OCI-LY1 (cell line): ENCODE measurements around the gene ATP6V1E1.
"Not testable (repeated sequence)": the region's sequence is repeated elsewhere in the genome, so short reads cannot be mapped to it uniquely, and the experiment has no call there.

Experiments
- H2AFZ ChIP-seq: fragments of 200-600 bp; sonication (generic), shearing (Covaris generic); 2 replicates; pipeline ENCODE4 v1.6.0; 2014; ENCODE audit warnings: antibody characterized with exemption, mild to moderate bottlenecking, low read length
- H3F3A ChIP-seq: fragments of 200-600 bp; sonication (generic), shearing (Covaris generic); 2 replicates; pipeline ENCODE4 v1.6.0; 2014; ENCODE audit warnings: mild to moderate bottlenecking, antibody characterized with exemption, low read length, moderate library complexity; ENCODE audit not compliant: insufficient read depth
- H3K27ac ChIP-seq: fragments of 200-600 bp; sonication (generic); 2 replicates; pipeline ENCODE4 v1.5.1; 2014; ENCODE audit warnings: low read length, mixed run types, mild to moderate bottlenecking, low read depth; ENCODE audit not compliant: poor library complexity, severe bottlenecking
- H3K27me3 ChIP-seq: fragments of 200-600 bp; sonication (generic); 2 replicates; pipeline ENCODE4 v1.6.0; 2014; ENCODE audit warnings: antibody characterized with exemption, mild to moderate bottlenecking, low read length, moderate library complexity; ENCODE audit not compliant: insufficient read depth
- H3K36me3 ChIP-seq: fragments of 200-600 bp; sonication (generic); 2 replicates; pipeline ENCODE4 v1.6.1; 2014; ENCODE audit warnings: mild to moderate bottlenecking, antibody characterized with exemption, low read length, moderate library complexity, mixed read lengths; ENCODE audit not compliant: insufficient read depth
- H3K4me1 ChIP-seq: fragments of 200-600 bp; sonication (generic); 2 replicates; pipeline ENCODE4 v1.5.1; 2014; ENCODE audit warnings: mild to moderate bottlenecking, low read length, moderate library complexity; ENCODE audit not compliant: insufficient read depth, severe bottlenecking
- H3K4me2 ChIP-seq: fragments of 200-600 bp; sonication (generic), shearing (Covaris generic); 2 replicates; pipeline ENCODE4 v1.6.1; 2014; ENCODE audit warnings: low read length
- H3K4me3 ChIP-seq: fragments of 200-600 bp; sonication (generic); 2 replicates; pipeline ENCODE4 v1.5.1; 2014; ENCODE audit warnings: low read length, low read depth, mild to moderate bottlenecking, mixed read lengths; ENCODE audit not compliant: poor library complexity, severe bottlenecking
- H3K79me2 ChIP-seq: fragments of 200-600 bp; shearing (Covaris generic); 2 replicates; pipeline ENCODE4 v1.6.1; 2016; ENCODE audit warnings: mixed run types, low read length, mixed read lengths; ENCODE audit not compliant: insufficient read depth
- H3K9ac ChIP-seq: fragments of 200-600 bp; sonication (generic), shearing (Covaris generic); 2 replicates; pipeline ENCODE4 v1.6.1; 2014; ENCODE audit warnings: mild to moderate bottlenecking, low read length, mixed read lengths
- H3K9me2 ChIP-seq: fragments of 200-600 bp; sonication (generic), shearing (Covaris generic); 2 replicates; pipeline ENCODE4 v1.6.1; 2014; ENCODE audit warnings: low read depth, mild to moderate bottlenecking, low read length, mixed read lengths
- H3K9me3 ChIP-seq: fragments of 200-600 bp; shearing (Covaris generic); 2 replicates; pipeline ENCODE4 v1.6.1; 2014; ENCODE audit warnings: low read length, mixed read lengths
- H4K20me1 ChIP-seq: fragments of 200-600 bp; sonication (generic), shearing (Covaris generic); 2 replicates; pipeline ENCODE4 v1.6.0; 2016; ENCODE audit warnings: mild to moderate bottlenecking, low read length; ENCODE audit not compliant: insufficient read depth
- EZH2 ChIP-seq: fragments of 200-600 bp; sonication (generic), shearing (Covaris generic); IDR thresholded peaks from 2 replicates; pipeline ENCODE4 v1.8.0; 2017; ENCODE audit warnings: borderline replicate concordance, mixed run types, mild to moderate bottlenecking, antibody characterized with exemption, low read length, moderate library complexity, mixed read lengths
- TF ChIP-seq, protein P1 (sequence below): fragments of 200-600 bp; sonication (generic), shearing (Covaris generic); IDR thresholded peaks from 2 replicates; pipeline ENCODE4 v1.5.1; 2017; ENCODE audit warnings: mild to moderate bottlenecking, antibody characterized with exemption, low read length, moderate library complexity, mixed read lengths

Gene ATP6V1E1

DNA sequence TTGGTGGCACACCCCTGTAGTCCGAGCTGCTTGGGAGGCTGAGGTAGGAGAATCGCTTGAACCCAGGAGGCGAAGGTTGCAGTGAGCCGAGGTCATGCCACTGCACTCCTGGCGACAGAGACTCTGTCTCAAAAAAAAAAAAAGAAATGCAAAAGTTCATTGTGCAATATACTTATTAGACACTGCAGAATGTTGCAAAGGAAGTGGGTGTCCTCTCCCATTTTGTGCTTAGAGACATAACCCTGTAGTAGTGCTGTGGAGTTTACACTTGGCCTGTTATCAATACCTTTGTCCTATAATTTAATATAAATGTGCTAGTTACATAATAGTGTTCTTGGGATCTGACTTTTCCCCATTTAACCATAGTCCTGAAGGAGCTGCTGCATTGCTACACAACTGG is 19.4 kb upstream of the ATP6V1E1 start:
- H3K9me3 ChIP-seq = no peaks in the 10 kb centered on the region
- no peaks in the 10 kb centered on the region for H3K9me2 ChIP-seq
- no peak overlapping the region for H3K4me2 ChIP-seq
- H3F3A ChIP-seq = no peaks in the 10 kb centered on the region
- H3K4me1 ChIP-seq = peaks cover 5% of the 10 kb centered on the region
- no peak overlapping the region for H3K27ac ChIP-seq
- peaks cover 18% of the 10 kb centered on the region; the same call in 1 of the 2 replicates for H3K36me3 ChIP-seq
- H3K79me2 ChIP-seq = peaks cover 20% of the 10 kb centered on the region
- H2AFZ ChIP-seq = no peak overlapping the region
- H3K9ac ChIP-seq = no peak overlapping the region
- no peaks in the 10 kb centered on the region for H4K20me1 ChIP-seq
- no peak for TF ChIP-seq EZH2
- TF ChIP-seq, protein P1, sequence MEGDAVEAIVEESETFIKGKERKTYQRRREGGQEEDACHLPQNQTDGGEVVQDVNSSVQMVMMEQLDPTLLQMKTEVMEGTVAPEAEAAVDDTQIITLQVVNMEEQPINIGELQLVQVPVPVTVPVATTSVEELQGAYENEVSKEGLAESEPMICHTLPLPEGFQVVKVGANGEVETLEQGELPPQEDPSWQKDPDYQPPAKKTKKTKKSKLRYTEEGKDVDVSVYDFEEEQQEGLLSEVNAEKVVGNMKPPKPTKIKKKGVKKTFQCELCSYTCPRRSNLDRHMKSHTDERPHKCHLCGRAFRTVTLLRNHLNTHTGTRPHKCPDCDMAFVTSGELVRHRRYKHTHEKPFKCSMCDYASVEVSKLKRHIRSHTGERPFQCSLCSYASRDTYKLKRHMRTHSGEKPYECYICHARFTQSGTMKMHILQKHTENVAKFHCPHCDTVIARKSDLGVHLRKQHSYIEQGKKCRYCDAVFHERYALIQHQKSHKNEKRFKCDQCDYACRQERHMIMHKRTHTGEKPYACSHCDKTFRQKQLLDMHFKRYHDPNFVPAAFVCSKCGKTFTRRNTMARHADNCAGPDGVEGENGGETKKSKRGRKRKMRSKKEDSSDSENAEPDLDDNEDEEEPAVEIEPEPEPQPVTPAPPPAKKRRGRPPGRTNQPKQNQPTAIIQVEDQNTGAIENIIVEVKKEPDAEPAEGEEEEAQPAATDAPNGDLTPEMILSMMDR = no peak
- no peaks in the 10 kb centered on the region for H3K27me3 ChIP-seq
- H3K4me3 ChIP-seq = no peak overlapping the region

DNA sequence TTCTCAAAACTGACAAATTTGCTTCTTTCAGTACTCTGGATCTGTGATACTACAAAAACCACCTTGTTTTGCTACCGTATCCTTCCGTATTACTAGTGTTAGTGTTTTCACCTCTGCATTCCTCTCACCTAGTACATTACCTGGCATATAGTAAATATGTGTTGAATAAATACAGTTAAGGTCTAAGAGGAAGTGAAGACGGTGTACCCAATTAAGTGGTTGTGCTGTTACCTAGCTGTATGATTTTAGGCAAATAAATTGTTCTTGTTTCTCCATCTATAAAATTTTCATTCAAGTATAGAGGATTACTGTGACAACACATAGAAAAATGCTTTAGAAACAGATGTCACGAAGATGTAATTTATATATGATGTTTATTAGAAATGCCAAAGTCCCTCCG is 18.9 kb upstream of the ATP6V1E1 start:
- Histone ChIP-seq H3K9ac (no peak overlapping the region), H3K79me2 (peaks cover 20% of the 10 kb centered on the region), H4K20me1 (no peaks in the 10 kb centered on the region), H3K36me3 (peaks cover 18% of the 10 kb centered on the region; the same call in 1 of the 2 replicates), H3K9me2 (no peaks in the 10 kb centered on the region), H3K4me2 (no peak overlapping the region), H3K4me1 (peaks cover 10% of the 10 kb centered on the region), H3K4me3 (no peak overlapping the region), H3F3A (no peaks in the 10 kb centered on the region), H2AFZ (no peak overlapping the region), H3K9me3 (no peaks in the 10 kb centered on the region), H3K27me3 (no peaks in the 10 kb centered on the region), H3K27ac (no peak overlapping the region)
- TF ChIP-seq, protein P1 = no peak
- TF ChIP-seq EZH2 = no peak

DNA sequence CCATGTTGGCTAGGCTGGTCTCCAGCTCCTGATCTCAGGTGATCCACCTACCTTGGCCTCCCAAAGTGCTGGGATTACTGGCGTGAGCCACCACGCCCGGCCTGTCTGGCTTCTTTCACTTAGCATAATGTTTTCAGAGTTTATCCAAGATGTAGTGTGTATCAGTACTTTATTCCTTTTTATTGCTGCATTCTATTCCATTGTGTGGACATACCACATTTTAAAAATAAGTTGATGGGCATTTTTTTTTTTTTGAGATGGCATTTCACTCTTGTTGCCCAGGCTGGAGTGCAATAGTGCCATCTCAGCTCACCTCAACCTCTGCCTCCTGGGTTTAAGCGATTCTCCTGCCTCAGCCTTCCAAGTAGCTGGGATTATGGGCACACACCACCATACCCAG is 13.8 kb upstream of the ATP6V1E1 start:
- not testable (repeated sequence) for H2AFZ ChIP-seq, H3K27me3 ChIP-seq, H3K9me3 ChIP-seq, H4K20me1 ChIP-seq, H3K4me2 ChIP-seq, H3K4me3 ChIP-seq, H3K9ac ChIP-seq, H3F3A ChIP-seq, H3K9me2 ChIP-seq
- Histone ChIP-seq H3K27ac (peak overlapping the region; percentile 35), H3K4me1 (peaks cover 28% of the 10 kb centered on the region), H3K79me2 (peaks cover 15% of the 10 kb centered on the region), H3K36me3 (peaks cover 21% of the 10 kb centered on the region)

DNA sequence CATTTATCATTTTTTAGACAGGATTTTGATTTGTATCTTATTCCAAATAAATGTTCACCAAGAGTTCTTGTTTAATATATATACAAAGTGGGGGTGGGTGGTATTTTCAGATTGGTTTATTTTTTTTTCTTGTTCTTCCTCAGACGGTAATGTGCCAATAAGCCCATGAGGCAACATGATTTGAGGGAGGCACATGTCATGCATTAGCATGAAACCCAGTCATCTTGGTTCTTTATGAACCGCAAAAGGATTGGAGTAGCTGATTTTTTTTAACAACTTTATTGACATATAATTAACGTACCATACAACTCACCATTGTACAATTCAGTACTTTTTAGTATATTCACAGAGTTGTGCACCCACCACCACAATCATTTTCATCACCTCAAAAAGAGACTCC is 12.7 kb upstream of the ATP6V1E1 start:
- Histone ChIP-seq H4K20me1 (no peaks in the 10 kb centered on the region), H3K4me1 (peaks cover 29% of the 10 kb centered on the region), H2AFZ (no peak overlapping the region), H3K79me2 (peaks cover 14% of the 10 kb centered on the region), H3K36me3 (peaks cover 19% of the 10 kb centered on the region), H3K9me2 (no peaks in the 10 kb centered on the region), H3K27ac (no peak overlapping the region), H3K4me2 (no peak overlapping the region), H3K4me3 (no peak overlapping the region), H3K27me3 (no peaks in the 10 kb centered on the region), H3F3A (no peaks in the 10 kb centered on the region), H3K9ac (no peak overlapping the region), H3K9me3 (0 out of 2 replicates have a peak, but pooled peaks cover 3% of the 10 kb centered on the region)
- TF ChIP-seq, protein P1 = no peak
- TF ChIP-seq EZH2 = no peak
